Measurements from ENCODE around the gene FAS.

GRCh38 chr10:89051593-89051992 is 61.0 kb downstream of the FAS start:
- TF ChIP-seq CTCF (IDR thresholded peaks at IDR 0.05) = no peak
- TF ChIP-seq POLR2AphosphoS5 (IDR thresholded peaks at IDR 0.05) = no peak
- TF ChIP-seq EP300 (IDR thresholded peaks at IDR 0.05) = no peak

Data from upper lobe of left lung (tissue), 4 donors.